Progenitor cell of endocrine pancreas (in vitro differentiated cells): ENCODE data around the gene SSC4D. TPM values are rescaled to one million over a fixed set of nuclear protein-coding genes. Genes with fewer than 3 reads are reported as not detected.

Experiments used
- DNase-seq: peaks from one replicate; pipeline ENCODE4 v3.0.0; 2021; ENCODE audit warnings: low spot score; ENCODE audit not compliant: unreplicated experiment
- H3K27ac Mint-ChIP-seq: 2 replicates; pipeline ENCODE4 v1.8.0; 2021; ENCODE audit warnings: mild to moderate bottlenecking, moderate library complexity, mixed read lengths
- H3K27me3 Mint-ChIP-seq: 2 replicates; pipeline ENCODE4 v1.8.0; 2021; ENCODE audit warnings: mixed read lengths
- H3K36me3 Mint-ChIP-seq: 2 replicates; pipeline ENCODE4 v1.8.0; 2022; ENCODE audit warnings: mixed read lengths; ENCODE audit not compliant: insufficient read depth
- H3K4me1 Mint-ChIP-seq: 2 replicates; pipeline ENCODE4 v1.8.0; 2021; ENCODE audit warnings: low read depth, mixed read lengths
- H3K4me3 Mint-ChIP-seq: 2 replicates; pipeline ENCODE4 v1.8.0; 2021; ENCODE audit warnings: low read depth, mild to moderate bottlenecking, moderate library complexity, mixed read lengths
- H3K9me3 Mint-ChIP-seq: 2 replicates; pipeline ENCODE4 v1.8.0; 2021; ENCODE audit warnings: low read depth, mixed read lengths
- total RNA-seq: library from RNA; stranded (reverse); gene quantifications from 2 replicates; pipeline ENCODE4 v1.2.1, GENCODE V29; 2021
- TF ChIP-seq, protein P1 (sequence below): fragments of 200-600 bp; sonication (generic); IDR thresholded peaks from one replicate; pipeline ENCODE4 v1.5.0; 2021; ENCODE audit warnings: antibody characterized with exemption, mild to moderate bottlenecking; ENCODE audit not compliant: unreplicated experiment

SSC4D gene
- total RNA-seq, 1 donor from 2014 or later, result 7.4 TPM

DNA sequence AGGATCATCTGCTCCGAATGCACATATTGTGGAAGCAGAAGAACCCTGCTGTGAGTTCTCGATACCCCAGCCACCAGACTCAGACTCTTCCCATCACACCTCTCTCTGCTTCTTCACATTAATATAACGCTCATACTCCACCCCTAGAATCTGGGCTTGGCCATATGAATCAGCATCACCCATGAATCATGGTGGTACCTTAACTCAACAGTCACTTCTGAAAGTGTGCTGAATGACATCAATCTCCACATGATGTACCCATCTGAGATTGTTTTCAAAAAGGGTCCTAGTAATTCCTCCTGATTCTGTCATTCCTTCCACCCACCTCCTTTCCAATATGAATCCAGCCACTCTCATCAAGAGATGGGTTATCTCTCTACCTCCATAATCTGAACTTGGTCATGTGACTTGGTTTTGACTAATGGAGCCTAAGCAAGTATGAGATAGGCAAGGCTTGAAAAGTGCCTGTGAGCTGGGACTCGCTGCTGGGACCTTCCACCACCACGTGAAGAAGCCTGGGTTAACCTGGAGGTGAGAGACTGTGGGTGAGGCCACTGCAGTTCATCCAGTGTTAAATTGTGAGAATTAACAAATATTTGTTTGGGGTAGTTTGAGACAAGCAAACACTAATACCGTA, 66.1 kb downstream of the SSC4D start:
- Mint-ChIP-seq H3K27me3 (no peaks in the 10 kb centered on the region), H3K36me3 (peaks cover 52% of the 10 kb centered on the region), H3K27ac (no peak overlapping the region), H3K4me3 (no peak overlapping the region), H3K4me1 (peaks cover 11% of the 10 kb centered on the region), H3K9me3 (no peaks in the 10 kb centered on the region)
- TF ChIP-seq, protein P1, sequence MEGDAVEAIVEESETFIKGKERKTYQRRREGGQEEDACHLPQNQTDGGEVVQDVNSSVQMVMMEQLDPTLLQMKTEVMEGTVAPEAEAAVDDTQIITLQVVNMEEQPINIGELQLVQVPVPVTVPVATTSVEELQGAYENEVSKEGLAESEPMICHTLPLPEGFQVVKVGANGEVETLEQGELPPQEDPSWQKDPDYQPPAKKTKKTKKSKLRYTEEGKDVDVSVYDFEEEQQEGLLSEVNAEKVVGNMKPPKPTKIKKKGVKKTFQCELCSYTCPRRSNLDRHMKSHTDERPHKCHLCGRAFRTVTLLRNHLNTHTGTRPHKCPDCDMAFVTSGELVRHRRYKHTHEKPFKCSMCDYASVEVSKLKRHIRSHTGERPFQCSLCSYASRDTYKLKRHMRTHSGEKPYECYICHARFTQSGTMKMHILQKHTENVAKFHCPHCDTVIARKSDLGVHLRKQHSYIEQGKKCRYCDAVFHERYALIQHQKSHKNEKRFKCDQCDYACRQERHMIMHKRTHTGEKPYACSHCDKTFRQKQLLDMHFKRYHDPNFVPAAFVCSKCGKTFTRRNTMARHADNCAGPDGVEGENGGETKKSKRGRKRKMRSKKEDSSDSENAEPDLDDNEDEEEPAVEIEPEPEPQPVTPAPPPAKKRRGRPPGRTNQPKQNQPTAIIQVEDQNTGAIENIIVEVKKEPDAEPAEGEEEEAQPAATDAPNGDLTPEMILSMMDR, result no peak
- DNase-seq, result no peak

DNA sequence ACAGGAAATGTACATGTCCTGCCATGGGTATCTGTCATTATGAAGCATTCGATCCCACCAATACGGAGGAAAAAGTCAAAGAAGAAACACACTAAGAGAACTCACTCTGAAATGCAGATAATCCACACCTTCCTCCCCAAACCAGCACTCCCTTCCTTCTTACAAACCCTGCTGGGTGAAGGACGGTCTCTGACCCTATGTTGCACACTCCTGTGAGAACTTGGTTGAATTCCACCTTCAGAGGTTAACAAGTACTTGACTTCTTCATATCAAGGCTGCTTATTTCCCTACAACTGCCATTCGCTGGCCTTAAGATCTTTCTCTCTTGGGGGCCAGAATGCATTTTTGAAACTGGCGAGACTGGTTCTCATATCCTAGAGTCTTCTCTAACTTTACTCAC, 67.3 kb downstream of the SSC4D start:
- Mint-ChIP-seq H3K4me1 (peaks cover 11% of the 10 kb centered on the region), H3K27ac (peak overlapping the region; percentile 40), H3K27me3 (no peaks in the 10 kb centered on the region), H3K4me3 (no peak overlapping the region), H3K36me3 (peaks cover 47% of the 10 kb centered on the region), H3K9me3 (no peaks in the 10 kb centered on the region)
- TF ChIP-seq, protein P1, result no peak
- DNase-seq, result no peak

DNA sequence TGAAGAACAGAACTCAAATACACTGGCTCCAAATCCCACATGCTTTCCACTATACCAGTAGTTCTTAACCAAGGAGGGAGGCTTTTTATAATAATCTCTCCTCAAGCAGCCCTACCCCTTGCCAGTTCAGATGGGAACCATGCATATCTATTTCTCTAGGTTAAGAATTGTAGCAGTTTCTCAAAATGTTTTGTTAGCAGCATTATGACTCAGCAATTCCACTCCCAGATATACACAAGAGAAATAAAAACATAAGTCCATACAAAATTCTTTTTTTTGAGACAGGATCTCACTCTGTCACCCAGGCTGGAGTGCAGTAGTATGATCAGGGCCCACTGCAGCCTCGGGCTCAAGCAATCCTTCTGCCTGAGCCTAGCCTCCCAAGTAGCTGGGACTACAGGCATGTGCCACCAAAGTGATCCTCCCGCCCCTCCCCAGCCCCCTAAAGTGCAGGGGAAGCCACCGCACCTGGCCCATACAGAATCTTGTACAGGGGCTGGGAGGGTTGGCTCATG, 68.8 kb downstream of the SSC4D start:
- H3K36me3 Mint-ChIP-seq, result peaks cover 40% of the 10 kb centered on the region

More for the DNA sequence above, 68.8 kb downstream of the SSC4D start:
- TF ChIP-seq, protein P1, result no peak
- H3K27ac Mint-ChIP-seq, result no peak overlapping the region
- no peak for DNase-seq
- no peak overlapping the region for H3K4me3 Mint-ChIP-seq
- peaks cover 10% of the 10 kb centered on the region for H3K4me1 Mint-ChIP-seq
- H3K9me3 Mint-ChIP-seq, result no peaks in the 10 kb centered on the region
- H3K27me3 Mint-ChIP-seq, result no peaks in the 10 kb centered on the region

Other genes starting within 250 kb of the SSC4D start
- 2.5 and 3.3 TPM in 2 replicates for gene SRRM3, start 207.8 kb downstream of the SSC4D start, total RNA-seq
- 111 and 118 TPM in 2 replicates for gene HSPB1, start 107.0 kb downstream of the SSC4D start, total RNA-seq
- 132 and 136 TPM in 2 replicates for gene YWHAG, start 50.7 kb downstream of the SSC4D start, total RNA-seq
- not detected in 2 replicates for gene ZP3, start 15.3 kb upstream of the SSC4D start, total RNA-seq
- 38.2 and 55.6 TPM in 2 replicates for gene DTX2, start 52.0 kb upstream of the SSC4D start, total RNA-seq
- 1.7 and 4.7 TPM in 2 replicates for gene UPK3B, start 100.9 kb upstream of the SSC4D start, total RNA-seq
- 0.31 and 0.47 TPM in 2 replicates for gene SPDYE16, start 133.6 kb upstream of the SSC4D start, total RNA-seq
- gene POMZP3, start 217.6 kb upstream of the SSC4D start, total RNA-seq, result 10.9 and 11.9 TPM in 2 replicates